Panc1 (cell line): Measurements from ENCODE around the gene MBTPS2. TPM values are rescaled to one million over a fixed set of nuclear protein-coding genes. Genes with fewer than 3 reads are reported as not detected.

Experiments
- ATAC-seq: fragments of 200-7000 bp; cut with Tn5 transposase; 2 replicates; pipeline ENCODE4 v1.9.1; 2020; ENCODE audit warnings: mild to moderate bottlenecking, moderate library complexity
- BruUV-seq: library from RNA; stranded (reverse); fragments of 400-500 nt; replicated peaks from 2 replicates; lab custom pipeline; 2021; lab: Mats Ljungman, UMichigan
- CTCF ChIA-PET: fragments of 300-600 bp; sonication (Branson Sonifier 250); formaldehyde crosslinking; loops from one replicate; lab custom pipeline; 2022; ENCODE audit warnings: antibody characterized with exemption; lab: Charles Lee
- POLR2A ChIA-PET: fragments of 300-600 bp; sonication (Branson Sonifier 250); formaldehyde crosslinking; loops from one replicate; lab custom pipeline; 2022; ENCODE audit warnings: antibody characterized with exemption; lab: Charles Lee
- DNase-seq: peaks from one replicate; pipeline ENCODE4 v3.0.0-alpha.2; 2010; ENCODE audit warnings: low read depth, low spot score
- H3K27ac ChIP-seq: 2 replicates; pipeline ENCODE4 v1.5.1; 2011; ENCODE audit warnings: mild to moderate bottlenecking, low read length, inconsistent platforms
- H3K27me3 ChIP-seq: fragments of 200-500 bp; sonication (Bioruptor generic); 2 replicates; pipeline ENCODE4 v1.6.0; 2014; ENCODE audit warnings: low read length, inconsistent platforms; ENCODE audit not compliant: control insufficient read depth, insufficient read depth
- H3K36me3 ChIP-seq: fragments of 200-500 bp; sonication (Bioruptor generic); 2 replicates; pipeline ENCODE4 v1.5.1; 2014; ENCODE audit warnings: inconsistent platforms, mild to moderate bottlenecking, low read length, moderate library complexity; ENCODE audit not compliant: control insufficient read depth, insufficient read depth
- H3K4me1 ChIP-seq: 2 replicates; pipeline ENCODE4 v1.5.1; 2011; ENCODE audit warnings: inconsistent platforms, mild to moderate bottlenecking, low read length, moderate library complexity; ENCODE audit not compliant: control insufficient read depth, insufficient read depth
- H3K4me3 ChIP-seq, 2 experiments: 2 replicates each; pipeline ENCODE4 v1.5.1; 2011 to 2012; ENCODE audit warnings: low read depth in 2 of 2, low read length in 2 of 2, mild to moderate bottlenecking in 2 of 2, inconsistent platforms in 1 of 2, moderate library complexity in 1 of 2
- H3K9me3 ChIP-seq: fragments of 200-500 bp; sonication (Bioruptor generic); 2 replicates; pipeline ENCODE4 v1.5.1; 2014; ENCODE audit warnings: low read depth, mild to moderate bottlenecking, inconsistent platforms, low read length, moderate library complexity; ENCODE audit not compliant: control insufficient read depth, insufficient read depth
- CTCF ChIP-seq: fragments of 450-650 bp; IDR thresholded peaks from 2 replicates; pipeline ENCODE4 v1.5.1; 2017; ENCODE audit warnings: mild to moderate bottlenecking
- POLR2AphosphoS5 ChIP-seq: IDR thresholded peaks from 2 replicates; pipeline ENCODE4 v1.6.1; 2012; ENCODE audit warnings: mild to moderate bottlenecking, low read depth, low read length, moderate library complexity
- REST ChIP-seq, 2 experiments: IDR thresholded peaks; 2 replicates each; pipeline ENCODE4 v1.6.1; 2011 to 2012; ENCODE audit warnings: low read depth in 2 of 2, control low read depth in 1 of 2, low read length in 1 of 2, mild to moderate bottlenecking in 1 of 2, moderate library complexity in 1 of 2; ENCODE audit not compliant: insufficient read depth in 1 of 2
- SIN3A ChIP-seq: IDR thresholded peaks from 2 replicates; pipeline ENCODE4 v1.6.1; 2012; ENCODE audit warnings: low read depth, mild to moderate bottlenecking, low read length, moderate library complexity, borderline replicate concordance; ENCODE audit not compliant: insufficient read depth
- TCF7L2 ChIP-seq: IDR thresholded peaks from 2 replicates; pipeline ENCODE4 v1.6.1; 2011; ENCODE audit warnings: mild to moderate bottlenecking, low read depth, low read length, inconsistent platforms
- in situ Hi-C: cut with HindIII; loops from 2 replicates; pipeline ENCODE4 v1.10.0; 2016; ENCODE audit warnings: low sequenced_read_pairs, low pct_unique_long_range_greater_than_20kb
- intact Hi-C: fragments of 100-400 bp; cut with micrococcal nuclease; formaldehyde crosslinking; loops from one replicate; pipeline ENCODE4 v1.10.0; 2022; ENCODE audit not compliant: unreplicated experiment
- total RNA-seq: library from RNA; stranded (reverse); gene quantifications from one replicate; pipeline ENCODE4 v1.2.1, GENCODE V29; 2021; ENCODE audit not compliant: unreplicated experiment

Gene MBTPS2
- total RNA-seq, 1 experiment from 2014 or later = 13.5 TPM

GRCh38 chrX:21855937-21856415, 16.6 kb downstream of the MBTPS2 start, which contains the start of gene YY2:
YY2 (plus strand) TSS chrX:21855987; CDS start chrX:21856485, 498 bp downstream.
- intact Hi-C loops (no loop called here), in situ Hi-C loops (no loop called here)
- no peaks in the 10 kb centered on the region; the same call in 1 of the 2 replicates for H3K36me3 ChIP-seq
- no TSS peak for BruUV-seq
- TF ChIP-seq TCF7L2 = no peak
- ChIA-PET POLR2A (no interaction called here), CTCF (no interaction called here)
- ATAC-seq (no peak), DNase-seq (no peak)
- H3K27me3 ChIP-seq = no peaks in the 10 kb centered on the region
- H3K4me1 ChIP-seq = no peaks in the 10 kb centered on the region
- H3K4me3 ChIP-seq = no peak within 1 kb of the TSS
- no peak within 1 kb of the TSS for H3K27ac ChIP-seq
- H3K9me3 ChIP-seq = no peaks in the 10 kb centered on the region

- in situ Hi-C loops = no loop called here
- no peaks in the 10 kb centered on the region; the same call in 1 of the 2 replicates for H3K36me3 ChIP-seq
- H3K27ac ChIP-seq = no peak overlapping the region
- no peaks in the 10 kb centered on the region for H3K4me1 ChIP-seq
- no peak overlapping the region for H3K4me3 ChIP-seq
- DNase-seq (no peak), ATAC-seq (no peak)
- no peaks in the 10 kb centered on the region for H3K9me3 ChIP-seq
- ChIA-PET POLR2A (no interaction called here), CTCF (no interaction called here)
- intact Hi-C loops = no loop called here
- no TSS peak for BruUV-seq
- TF ChIP-seq REST (IDR thresholded peaks at IDR 0.05; ENCODE audit: insufficient read depth in 1 of 2, low read depth in 2 of 2, low read length in 1 of 2) = no peak
- TF ChIP-seq TCF7L2 = no peak
- no peaks in the 10 kb centered on the region for H3K27me3 ChIP-seq
These were observed 17.1 kb downstream of the MBTPS2 start for GRCh38 chrX:21856504-21856903.

- CTCF ChIA-PET = no interaction called here
- TF ChIP-seq CTCF (no peak), POLR2AphosphoS5 (no peak), TCF7L2 (no peak), SIN3A (no peak), REST (IDR thresholded peaks at IDR 0.05; ENCODE audit: insufficient read depth in 1 of 2, low read depth in 2 of 2, low read length in 1 of 2) (no peak)
- no TSS peak for BruUV-seq
- intact Hi-C loops (no loop called here), in situ Hi-C loops (no loop called here)
- POLR2A ChIA-PET = no interaction called here
- Histone ChIP-seq H3K27ac (no peak overlapping the region), H3K36me3 (no peaks in the 10 kb centered on the region), H3K4me1 (no peaks in the 10 kb centered on the region), H3K4me3 (no peak overlapping the region), H3K27me3 (no peaks in the 10 kb centered on the region), H3K9me3 (no peaks in the 10 kb centered on the region)
- DNase-seq = no peak
- ATAC-seq = no peak
These were observed 23.8 kb downstream of the MBTPS2 start for GRCh38 chrX:21863241-21863640.
